ENCODE data around the gene LRRK1. TPM values are rescaled to one million over a fixed set of nuclear protein-coding genes. Genes with fewer than 3 reads are reported as not detected.

Gene LRRK1
- total and polyA plus RNA-seq, 2 experiments from 2014 or later = 2.6 to 4.5 TPM

- no peak for TF ChIP-seq ZNF462 (CRISPR knock-in tag; IDR thresholded peaks at IDR 0.05)
These were observed 93.4 kb downstream of the LRRK1 start (continued) for GRCh38 chr15:101012326-101013200.

- peaks cover 38% of the 10 kb centered on the region for H3K4me1 Mint-ChIP-seq
These were observed 94.0 kb downstream of the LRRK1 start for GRCh38 chr15:101013201-101013550.

More at GRCh38 chr15:101013201-101013550, 94.0 kb downstream of the LRRK1 start:
- Mint-ChIP-seq H3K27ac (no peak overlapping the region), H3K4me3 (no peak overlapping the region), H3K36me3 (ENCODE audit: low read depth) (peaks cover 7% of the 10 kb centered on the region; the same call in 2 of the 3 replicates), H3K27me3 (ENCODE audit: insufficient read depth, low read depth, poor library complexity) (peaks cover 19% of the 10 kb centered on the region), H3K9me3 (peaks cover 5% of the 10 kb centered on the region; the same call in 2 of the 3 replicates)
- Histone ChIP-seq H3K27ac (ENCODE audit: low read depth) (no peak overlapping the region), H3K4me2 (no peak overlapping the region), H2AFZ (no peak overlapping the region), H3F3A (replicated peaks; ENCODE audit: low read depth) (0 out of 2 replicates have a peak, but pooled peaks cover 3% of the 10 kb centered on the region), H3K4me1 (ENCODE audit: insufficient read depth) (peaks cover 20% of the 10 kb centered on the region), H4K20me1 (replicated peaks; ENCODE audit: insufficient read depth) (no peaks in the 10 kb centered on the region), H3K9me2 (ENCODE audit: insufficient read depth) (no peaks in the 10 kb centered on the region), H3K79me2 (replicated peaks; ENCODE audit: insufficient read depth) (no peaks in the 10 kb centered on the region), H3K4me3 (no peak overlapping the region), H3K27me3 (ENCODE audit: insufficient read depth) (no peaks in the 10 kb centered on the region), H3K36me3 (ENCODE audit: insufficient read depth) (no peaks in the 10 kb centered on the region)
- TF ChIP-seq ZNF331 (CRISPR knock-in tag; IDR thresholded peaks at IDR 0.05; ENCODE audit: low read depth) (no peak), JUNB (IDR thresholded peaks at IDR 0.05; ENCODE audit: unreplicated experiment) (no peak), ETS1 (IDR thresholded peaks at IDR 0.05) (no peak)
- no peak for DNase-seq (ENCODE audit: low spot score)
- no peak for ATAC-seq

All from GM23338 (cell line).